GM06990 (cell line): ENCODE data around the gene SLC45A3.

ENCODE experiments used
- DNase-seq: peaks from one replicate; pipeline ENCODE4 v3.0.0-alpha.2; 2011; ENCODE audit not compliant: insufficient read length; ENCODE audit errors: extremely low read depth
- H3K27me3 ChIP-seq: replicated peaks from 2 replicates; pipeline ENCODE4 v1.6.0; 2011; ENCODE audit warnings: low read length; ENCODE audit not compliant: control insufficient read depth, insufficient read depth
- H3K36me3 ChIP-seq: 2 replicates; pipeline ENCODE4 v1.5.1; 2011; ENCODE audit warnings: low read length; ENCODE audit not compliant: control insufficient read depth, insufficient read depth
- H3K4me3 ChIP-seq: replicated peaks from 2 replicates; pipeline ENCODE4 v1.5.1; 2011; ENCODE audit warnings: low read depth, mild to moderate bottlenecking, control low read depth, low read length
- CTCF ChIP-seq: IDR thresholded peaks from 2 replicates; pipeline ENCODE4 v1.5.1; 2011; ENCODE audit warnings: low read length, control low read depth, mild to moderate bottlenecking, inconsistent platforms; ENCODE audit not compliant: insufficient read depth, poor library complexity, severe bottlenecking

The SLC45A3 gene

GRCh38 chr1:205629751-205630150, 50.6 kb downstream of the SLC45A3 start:
- Histone ChIP-seq H3K4me3 (peak overlapping the region; percentile 85), H3K27me3 (no peaks in the 10 kb centered on the region), H3K36me3 (no peaks in the 10 kb centered on the region; the same call in 1 of the 2 replicates)
- DNase-seq = no peak
- TF ChIP-seq CTCF = no peak

- no peak for DNase-seq
- H3K27me3 ChIP-seq = no peaks in the 10 kb centered on the region
- H3K36me3 ChIP-seq = no peaks in the 10 kb centered on the region; the same call in 1 of the 2 replicates
- no peak overlapping the region for H3K4me3 ChIP-seq
- no peak for TF ChIP-seq CTCF
Observed at GRCh38 chr1:205627956-205628355, 52.4 kb downstream of the SLC45A3 start.

- Histone ChIP-seq H3K27me3 (no peaks in the 10 kb centered on the region), H3K36me3 (peaks cover 1% of the 10 kb centered on the region), H3K4me3 (no peak overlapping the region)
- TF ChIP-seq CTCF = no peak
- no peak for DNase-seq
Observed at GRCh38 chr1:205626216-205626615, 54.1 kb downstream of the SLC45A3 start.

- peaks cover 9% of the 10 kb centered on the region for H3K36me3 ChIP-seq
- no peaks in the 10 kb centered on the region for H3K27me3 ChIP-seq
- no peak for DNase-seq
- no peak overlapping the region for H3K4me3 ChIP-seq
- no peak for TF ChIP-seq CTCF
Observed at GRCh38 chr1:205623646-205624045, 56.7 kb downstream of the SLC45A3 start.

- no peak for DNase-seq
- no peak for TF ChIP-seq CTCF
- peaks cover 11% of the 10 kb centered on the region for H3K36me3 ChIP-seq
Observed at GRCh38 chr1:205620269-205620668, 60.0 kb downstream of the SLC45A3 start.

GRCh38 chr1:205619376-205619775, 60.9 kb downstream of the SLC45A3 start:
- H3K36me3 ChIP-seq = peaks cover 11% of the 10 kb centered on the region
- DNase-seq = no peak
- no peaks in the 10 kb centered on the region for H3K27me3 ChIP-seq

More at GRCh38 chr1:205620269-205620668, 60.0 kb downstream of the SLC45A3 start:
- Histone ChIP-seq H3K27me3 (no peaks in the 10 kb centered on the region), H3K4me3 (no peak overlapping the region)

More at GRCh38 chr1:205619376-205619775, 60.9 kb downstream of the SLC45A3 start:
- H3K4me3 ChIP-seq = no peak overlapping the region
- no peak for TF ChIP-seq CTCF
